ENCODE measurements around the gene NDUFC1.
A peak's percentile ranks its signal among the peaks of the same experiment; 100 is the strongest.
"Not testable (repeated sequence)": the region's sequence is repeated elsewhere in the genome, so short reads cannot be mapped to it uniquely, and the experiment has no call there.

Gene NDUFC1

DNA sequence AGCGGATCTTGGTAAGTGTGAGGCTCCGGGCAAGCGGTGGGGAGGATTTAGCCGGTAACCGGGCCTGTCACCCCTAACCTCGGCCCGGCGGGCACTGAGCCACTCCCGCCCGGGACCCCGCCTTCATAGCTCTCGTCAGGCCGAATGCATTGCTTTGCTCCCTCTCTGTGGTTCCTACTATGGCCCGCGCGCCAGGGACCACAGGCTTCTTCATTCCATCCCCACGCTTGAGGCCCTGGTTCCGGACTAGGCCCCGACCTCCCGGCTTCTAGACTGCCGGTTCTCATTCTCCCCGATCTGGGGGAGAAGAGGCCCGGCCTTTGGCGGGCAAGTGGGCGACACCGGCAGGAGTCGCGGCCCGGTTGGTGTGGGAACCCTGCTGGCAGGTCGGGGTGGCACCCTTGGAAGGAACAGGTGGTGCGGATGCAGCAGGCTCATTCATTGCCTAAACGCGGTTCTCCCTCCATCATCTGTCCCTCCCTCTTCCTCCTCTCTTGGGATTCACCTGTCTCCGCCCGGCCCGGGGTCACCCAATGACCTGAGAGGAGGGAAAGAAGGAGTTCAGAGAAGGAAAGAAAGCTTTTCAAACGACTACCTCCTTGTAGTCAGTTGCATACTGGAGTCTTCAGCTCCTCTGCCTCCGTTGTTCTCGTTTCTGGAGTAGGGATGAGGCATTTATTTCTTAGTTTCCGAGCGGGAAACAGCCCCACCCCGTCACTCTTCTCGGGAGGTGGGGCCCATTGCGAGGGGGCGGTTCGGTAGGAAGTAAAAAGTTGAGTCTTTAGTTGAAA lies at the start of gene NDUFC1:
TSS of gene NDUFC1 (minus strand) at position 657 of the 791 bp plus-strand sequence. CDS start 6,679 bp downstream, outside the sequence.
- H3K36me3 ChIP-seq (ENCODE audit: control insufficient read depth, insufficient read depth, low read length) = peaks cover 7% of the 10 kb centered on the region
- peak within 1 kb of the TSS; percentile 95 for H3K9ac ChIP-seq (ENCODE audit: low read depth, low read length)
- no peaks in the 10 kb centered on the region for H3K9me3 ChIP-seq (ENCODE audit: control insufficient read depth, insufficient read depth, low read length)
- H3K27me3 ChIP-seq (ENCODE audit: control insufficient read depth, insufficient read depth, low read length) = no peaks in the 10 kb centered on the region
- H3K4me1 ChIP-seq (ENCODE audit: control insufficient read depth, insufficient read depth, low read length) = peaks cover 2% of the 10 kb centered on the region
- H3K4me3 ChIP-seq (ENCODE audit: low read depth, low read length) = peak within 1 kb of the TSS; percentile 66

GRCh38 chr4:139337612-139338011 lies 35.3 kb upstream of the NDUFC1 start:
- H3K9me3 ChIP-seq (ENCODE audit: control insufficient read depth, insufficient read depth, low read length) = no peaks in the 10 kb centered on the region
- H3K9ac ChIP-seq (ENCODE audit: low read depth, low read length) = no peak overlapping the region
- H3K27me3 ChIP-seq (ENCODE audit: control insufficient read depth, insufficient read depth, low read length) = no peaks in the 10 kb centered on the region
- H3K4me3 ChIP-seq (ENCODE audit: low read depth, low read length) = no peak overlapping the region
- no peaks in the 10 kb centered on the region for H3K4me1 ChIP-seq (ENCODE audit: control insufficient read depth, insufficient read depth, low read length)
- H3K36me3 ChIP-seq (ENCODE audit: control insufficient read depth, insufficient read depth, low read length) = peaks cover 8% of the 10 kb centered on the region

DNA sequence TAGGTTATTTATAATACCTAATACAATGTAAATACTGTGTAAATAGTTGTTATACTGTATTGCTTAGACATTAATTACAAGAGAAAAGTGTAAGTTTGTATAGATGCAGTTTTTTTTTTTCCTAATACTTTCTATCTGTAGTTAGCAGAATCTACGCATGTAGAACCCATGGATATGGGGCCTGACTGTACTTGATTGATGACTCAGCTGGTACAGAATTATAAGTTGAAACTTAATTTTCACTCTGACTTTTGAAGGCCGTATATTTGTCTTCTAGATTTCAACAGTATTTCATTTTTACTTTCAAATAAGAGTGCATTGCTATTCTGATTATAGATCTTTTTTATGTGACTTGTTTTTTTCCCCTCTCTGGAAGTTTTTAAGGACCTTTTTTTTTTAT lies 30.8 kb upstream of the NDUFC1 start:
- peaks cover 10% of the 10 kb centered on the region for H3K4me1 ChIP-seq (ENCODE audit: control insufficient read depth, insufficient read depth, low read length)
- no peaks in the 10 kb centered on the region for H3K9me3 ChIP-seq (ENCODE audit: control insufficient read depth, insufficient read depth, low read length)
- H3K27me3 ChIP-seq (ENCODE audit: control insufficient read depth, insufficient read depth, low read length) = no peaks in the 10 kb centered on the region
- no peaks in the 10 kb centered on the region for H3K36me3 ChIP-seq (ENCODE audit: control insufficient read depth, insufficient read depth, low read length)
- H3K9ac ChIP-seq (ENCODE audit: low read depth, low read length) = no peak overlapping the region
- no peak overlapping the region for H3K4me3 ChIP-seq (ENCODE audit: low read depth, low read length)

DNA sequence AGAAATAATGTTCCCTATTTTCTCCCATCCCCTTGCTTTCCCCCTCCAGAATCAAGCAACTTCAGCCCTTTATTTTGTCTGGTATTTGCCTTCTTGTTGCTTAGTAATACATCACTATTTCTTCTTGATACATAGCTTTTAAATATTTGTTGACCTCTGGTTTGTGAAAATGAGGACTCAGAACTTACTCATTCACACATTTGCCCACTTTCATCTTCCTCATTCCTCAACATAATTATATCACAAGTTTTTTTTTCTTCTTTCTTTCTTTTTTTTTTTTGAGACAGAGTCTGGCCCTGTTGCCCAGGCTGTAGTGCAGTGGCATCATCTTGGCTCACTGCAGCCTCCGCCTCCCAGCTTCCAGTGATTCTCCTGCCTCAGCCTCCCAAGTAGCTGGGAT lies 28.9 kb upstream of the NDUFC1 start:
- Histone ChIP-seq H3K9ac (ENCODE audit: low read depth, low read length) (no peak overlapping the region), H3K4me1 (ENCODE audit: control insufficient read depth, insufficient read depth, low read length) (peaks cover 10% of the 10 kb centered on the region), H3K36me3 (ENCODE audit: control insufficient read depth, insufficient read depth, low read length) (no peaks in the 10 kb centered on the region), H3K9me3 (ENCODE audit: control insufficient read depth, insufficient read depth, low read length) (no peaks in the 10 kb centered on the region), H3K27me3 (ENCODE audit: control insufficient read depth, insufficient read depth, low read length) (no peaks in the 10 kb centered on the region), H3K4me3 (ENCODE audit: low read depth, low read length) (no peak overlapping the region)

DNA sequence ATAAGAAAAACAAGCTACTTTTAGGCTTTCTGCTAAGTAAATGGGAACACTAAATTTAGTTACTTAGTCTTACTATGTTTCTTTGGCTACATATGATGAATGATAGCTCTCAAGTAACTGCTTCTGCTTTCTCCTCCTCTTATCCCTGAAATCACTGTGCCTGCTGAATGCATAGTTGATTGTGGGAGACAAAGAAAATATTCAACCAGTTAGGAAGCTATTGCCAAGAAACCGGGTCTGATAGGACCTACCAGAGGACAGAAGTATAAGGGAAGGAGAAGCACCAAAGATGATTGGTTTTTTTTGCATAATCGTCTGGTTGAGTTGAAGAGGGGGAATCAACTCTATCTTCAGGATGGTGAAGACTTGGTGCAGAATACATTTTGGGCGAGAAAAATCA lies 28.0 kb upstream of the NDUFC1 start:
- no peak overlapping the region for H3K4me3 ChIP-seq (ENCODE audit: low read depth, low read length)
- peaks cover 10% of the 10 kb centered on the region for H3K4me1 ChIP-seq (ENCODE audit: control insufficient read depth, insufficient read depth, low read length)
- H3K27me3 ChIP-seq (ENCODE audit: control insufficient read depth, insufficient read depth, low read length) = no peaks in the 10 kb centered on the region
- no peak overlapping the region for H3K9ac ChIP-seq (ENCODE audit: low read depth, low read length)
- H3K9me3 ChIP-seq (ENCODE audit: control insufficient read depth, insufficient read depth, low read length) = no peaks in the 10 kb centered on the region
- no peaks in the 10 kb centered on the region for H3K36me3 ChIP-seq (ENCODE audit: control insufficient read depth, insufficient read depth, low read length)

GRCh38 chr4:139329665-139330200 lies 27.5 kb upstream of the NDUFC1 start:
- Histone ChIP-seq H3K4me3 (ENCODE audit: low read depth, low read length) (no peak overlapping the region), H3K27me3 (ENCODE audit: control insufficient read depth, insufficient read depth, low read length) (no peaks in the 10 kb centered on the region), H3K36me3 (ENCODE audit: control insufficient read depth, insufficient read depth, low read length) (no peaks in the 10 kb centered on the region), H3K9ac (ENCODE audit: low read depth, low read length) (no peak overlapping the region), H3K4me1 (ENCODE audit: control insufficient read depth, insufficient read depth, low read length) (peaks cover 12% of the 10 kb centered on the region), H3K9me3 (ENCODE audit: control insufficient read depth, insufficient read depth, low read length) (no peaks in the 10 kb centered on the region)

- no peaks in the 10 kb centered on the region for H3K9me3 ChIP-seq (ENCODE audit: control insufficient read depth, insufficient read depth, low read length)
- H3K36me3 ChIP-seq (ENCODE audit: control insufficient read depth, insufficient read depth, low read length) = no peaks in the 10 kb centered on the region
- H3K27me3 ChIP-seq (ENCODE audit: control insufficient read depth, insufficient read depth, low read length) = no peaks in the 10 kb centered on the region
Observed at GRCh38 chr4:139324620-139325019, 22.3 kb upstream of the NDUFC1 start.

GRCh38 chr4:139322541-139322940 lies 20.3 kb upstream of the NDUFC1 start:
- H3K9ac ChIP-seq (ENCODE audit: low read depth, low read length); H3K27me3 ChIP-seq (ENCODE audit: control insufficient read depth, insufficient read depth, low read length); H3K4me3 ChIP-seq (ENCODE audit: low read depth, low read length); H3K9me3 ChIP-seq (ENCODE audit: control insufficient read depth, insufficient read depth, low read length); H3K36me3 ChIP-seq (ENCODE audit: control insufficient read depth, insufficient read depth, low read length); H3K4me1 ChIP-seq (ENCODE audit: control insufficient read depth, insufficient read depth, low read length): not testable (repeated sequence)

More at GRCh38 chr4:139324620-139325019, 22.3 kb upstream of the NDUFC1 start:
- H3K4me3 ChIP-seq (ENCODE audit: low read depth, low read length) = no peak overlapping the region
- peaks cover 11% of the 10 kb centered on the region for H3K4me1 ChIP-seq (ENCODE audit: control insufficient read depth, insufficient read depth, low read length)
- no peak overlapping the region for H3K9ac ChIP-seq (ENCODE audit: low read depth, low read length)

GRCh38 chr4:139322070-139322469 lies 19.8 kb upstream of the NDUFC1 start:
- H3K36me3 ChIP-seq (ENCODE audit: control insufficient read depth, insufficient read depth, low read length); H3K4me3 ChIP-seq (ENCODE audit: low read depth, low read length); H3K27me3 ChIP-seq (ENCODE audit: control insufficient read depth, insufficient read depth, low read length); H3K4me1 ChIP-seq (ENCODE audit: control insufficient read depth, insufficient read depth, low read length); H3K9me3 ChIP-seq (ENCODE audit: control insufficient read depth, insufficient read depth, low read length); H3K9ac ChIP-seq (ENCODE audit: low read depth, low read length): not testable (repeated sequence)

- Histone ChIP-seq H3K9ac (ENCODE audit: low read depth, low read length) (no peak overlapping the region), H3K4me1 (ENCODE audit: control insufficient read depth, insufficient read depth, low read length) (peaks cover 10% of the 10 kb centered on the region), H3K4me3 (ENCODE audit: low read depth, low read length) (no peak overlapping the region), H3K27me3 (ENCODE audit: control insufficient read depth, insufficient read depth, low read length) (no peaks in the 10 kb centered on the region), H3K9me3 (ENCODE audit: control insufficient read depth, insufficient read depth, low read length) (no peaks in the 10 kb centered on the region), H3K36me3 (ENCODE audit: control insufficient read depth, insufficient read depth, low read length) (no peaks in the 10 kb centered on the region)
Observed at GRCh38 chr4:139319571-139319970, 17.3 kb upstream of the NDUFC1 start.

DNA sequence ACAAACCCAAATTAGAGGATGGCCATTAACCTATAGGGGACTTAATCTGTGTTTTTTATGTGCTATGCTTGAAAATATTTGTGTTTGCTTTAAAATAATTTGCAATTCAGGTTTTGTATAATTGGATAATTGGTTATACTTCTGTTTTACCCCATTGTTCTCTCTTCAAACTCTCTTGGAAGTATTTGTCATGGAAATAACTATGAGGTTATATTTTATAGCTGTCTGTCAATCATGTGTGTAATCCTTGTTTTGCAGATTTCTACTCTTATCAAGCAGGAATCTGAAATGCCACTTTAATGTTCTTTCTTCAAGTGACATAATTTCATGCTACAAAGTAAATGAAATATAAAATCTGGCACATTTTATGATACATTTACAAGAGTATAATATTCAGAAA lies 15.4 kb upstream of the NDUFC1 start:
- Histone ChIP-seq H3K36me3 (ENCODE audit: control insufficient read depth, insufficient read depth, low read length) (no peaks in the 10 kb centered on the region), H3K9me3 (ENCODE audit: control insufficient read depth, insufficient read depth, low read length) (no peaks in the 10 kb centered on the region), H3K9ac (ENCODE audit: low read depth, low read length) (no peak overlapping the region), H3K27me3 (ENCODE audit: control insufficient read depth, insufficient read depth, low read length) (no peaks in the 10 kb centered on the region), H3K4me1 (ENCODE audit: control insufficient read depth, insufficient read depth, low read length) (peaks cover 11% of the 10 kb centered on the region), H3K4me3 (ENCODE audit: low read depth, low read length) (no peak overlapping the region)

GRCh38 chr4:139316733-139317132 lies 14.5 kb upstream of the NDUFC1 start:
- H3K36me3 ChIP-seq (ENCODE audit: control insufficient read depth, insufficient read depth, low read length) = no peaks in the 10 kb centered on the region
- no peaks in the 10 kb centered on the region for H3K9me3 ChIP-seq (ENCODE audit: control insufficient read depth, insufficient read depth, low read length)
- H3K9ac ChIP-seq (ENCODE audit: low read depth, low read length) = no peak overlapping the region
- no peak overlapping the region for H3K4me3 ChIP-seq (ENCODE audit: low read depth, low read length)
- H3K4me1 ChIP-seq (ENCODE audit: control insufficient read depth, insufficient read depth, low read length) = peaks cover 11% of the 10 kb centered on the region
- H3K27me3 ChIP-seq (ENCODE audit: control insufficient read depth, insufficient read depth, low read length) = no peaks in the 10 kb centered on the region
